Right lung (tissue), 5 donors: ENCODE data around the gene BUD13. TPM values are rescaled to one million over a fixed set of nuclear protein-coding genes. Genes with fewer than 3 reads are reported as not detected.
A peak's percentile ranks its signal among the peaks of the same experiment; 100 is the strongest.

Source experiments
- DNase-seq, 2 donors: peaks; one replicate each; pipeline ENCODE4 v3.0.0-alpha.2; 2013
- polyA plus RNA-seq, 5 donors: library from polyadenylated mRNA; unstranded; fragments of 120-200 nt; gene quantifications; one replicate each; pipeline versions ENCODE4 v1.2.1 to v1.2.3, GENCODE V29; 2013; ENCODE audit warnings: inconsistent platforms in 1 of 5, low replicate concordance in 1 of 5; ENCODE audit not compliant: insufficient read length in 5 of 5, insufficient read depth in 1 of 5

The BUD13 gene
- polyA plus RNA-seq, 5 donors = 32.2 to 40.9 (median 35.1) TPM

DNA sequence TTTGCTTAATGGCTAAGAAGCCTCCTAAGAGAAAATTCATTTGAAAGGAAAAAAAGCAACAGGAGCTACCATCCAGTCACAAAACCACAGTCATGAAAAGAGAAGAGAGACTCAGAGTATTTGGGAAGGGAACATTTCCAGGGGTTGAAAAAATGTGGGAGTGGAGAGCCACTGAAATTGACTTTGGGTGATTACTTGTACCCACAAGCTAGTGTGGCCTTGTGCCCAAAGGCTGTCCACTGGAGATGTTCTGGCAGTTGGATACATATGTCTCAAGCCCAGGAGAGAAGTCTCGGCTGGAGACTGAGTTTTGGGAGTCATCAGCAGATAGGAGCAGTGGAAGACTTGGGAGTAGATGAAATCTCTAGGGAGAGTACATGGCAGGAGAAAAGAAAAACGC, 22.1 kb upstream of the BUD13 start:
- no peak for DNase-seq

DNA sequence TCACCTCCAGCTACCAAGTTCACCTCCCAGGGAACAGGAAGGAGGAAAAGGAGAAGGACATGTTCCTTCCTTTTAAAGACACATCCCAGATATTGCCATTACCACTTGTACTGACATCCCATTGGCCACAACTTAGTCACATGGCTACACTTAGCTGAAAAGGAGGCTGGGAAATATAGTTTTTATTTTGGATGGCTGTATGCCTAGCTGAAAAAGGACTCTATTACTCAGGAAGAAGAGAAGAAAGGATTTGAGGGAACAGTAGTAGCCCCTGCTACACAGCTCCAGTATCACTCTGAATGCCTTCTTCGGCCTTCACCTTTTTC, 20.9 kb upstream of the BUD13 start:
- DNase-seq = no peak

DNA sequence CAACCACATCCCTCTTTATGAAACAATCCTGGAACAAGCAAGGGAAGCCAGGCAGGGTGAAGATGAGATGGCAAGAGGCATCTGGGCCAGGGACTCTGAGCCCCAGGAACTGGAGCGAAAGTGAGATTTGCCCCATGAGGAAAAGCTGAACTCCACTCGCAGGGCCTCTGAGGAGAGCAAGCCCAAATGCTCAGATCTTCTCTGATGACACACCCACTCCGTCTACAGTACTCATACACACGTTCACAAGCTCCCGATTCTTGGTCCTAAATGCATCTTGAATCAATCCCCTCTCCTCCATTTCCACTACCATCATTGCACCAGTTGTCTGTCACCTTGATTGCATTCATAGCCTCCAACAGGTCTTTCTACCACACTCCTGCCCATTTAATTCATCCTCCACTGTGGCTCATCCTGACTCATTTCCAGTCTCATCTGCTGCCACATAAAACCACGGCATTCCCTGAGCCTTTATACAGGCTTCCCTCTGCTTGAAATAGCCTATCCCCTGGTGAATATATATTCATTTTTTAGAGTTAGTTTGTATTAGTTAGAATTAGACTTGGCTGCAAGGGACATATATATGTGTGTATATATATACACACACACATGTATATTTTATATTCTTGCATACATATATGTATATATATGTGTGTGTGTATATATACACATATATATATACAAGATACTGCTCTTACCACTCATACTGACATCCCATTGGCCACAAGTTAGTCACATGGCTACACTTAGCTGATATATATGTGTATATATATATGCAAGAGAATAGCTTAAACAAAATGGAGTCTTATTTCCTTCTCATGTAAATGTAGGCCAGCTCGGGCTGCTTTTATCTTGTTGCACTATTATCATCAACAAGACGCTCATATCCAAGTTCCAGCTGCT, 20.3 kb upstream of the BUD13 start:
- no peak for DNase-seq

DNA sequence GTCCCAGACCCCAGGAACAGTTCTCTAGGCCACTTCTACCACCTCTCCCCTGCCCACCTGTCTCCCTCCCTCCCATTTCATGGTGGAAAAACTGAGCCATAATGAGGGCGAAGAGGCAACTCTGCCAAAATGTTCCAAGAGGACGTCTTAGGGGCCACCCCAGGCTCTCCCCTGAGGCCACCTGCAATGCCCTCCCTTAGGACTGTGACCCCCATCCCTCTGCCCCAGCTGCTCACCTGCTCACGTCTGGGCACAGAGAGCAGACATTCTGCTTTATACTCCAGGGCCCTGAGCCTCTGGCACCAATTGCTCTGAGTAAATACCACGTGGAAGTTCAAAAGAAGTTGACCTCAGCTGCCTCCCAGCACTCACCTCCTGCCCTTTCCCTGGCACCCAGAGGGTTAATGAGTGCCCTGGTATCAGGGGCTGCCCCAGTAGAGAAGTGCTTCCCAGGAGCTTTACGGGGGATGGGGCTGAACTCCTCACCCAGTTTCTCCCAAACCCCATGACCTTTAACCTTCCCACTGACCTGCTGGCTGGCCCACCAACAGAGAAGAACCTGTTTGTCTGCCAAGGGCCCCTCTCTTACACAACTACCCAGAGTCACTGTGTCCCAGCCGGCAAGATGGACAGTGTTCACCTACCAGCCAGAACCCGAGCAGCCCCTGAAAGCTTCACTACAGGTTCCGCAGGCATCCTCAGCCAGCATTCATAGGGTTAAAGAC, 19.5 kb upstream of the BUD13 start:
- DNase-seq = no peak

DNA sequence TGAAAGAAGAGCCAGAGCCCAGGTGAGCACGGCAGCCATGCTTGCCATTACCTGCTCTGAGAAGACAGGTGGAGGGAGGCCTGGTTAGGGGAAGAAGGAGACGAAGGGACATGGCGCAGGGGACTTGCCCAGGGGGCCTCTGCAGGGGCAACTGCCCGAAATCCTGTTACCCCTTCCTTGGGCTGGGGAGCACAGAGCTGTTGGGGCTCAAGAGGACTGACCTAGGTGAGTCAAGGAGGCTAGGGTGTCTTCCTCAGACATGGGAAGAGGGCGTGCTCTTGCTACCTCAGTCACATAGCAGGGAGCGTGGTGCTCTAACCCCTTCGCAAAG, 19.0 kb upstream of the BUD13 start, which contains the start of gene APOA5:
Gene APOA5 (minus strand): TSS at position 67 of the 331 bp plus-strand sequence. CDS start 19 bp downstream, at position 48.
- no peak for DNase-seq

DNA sequence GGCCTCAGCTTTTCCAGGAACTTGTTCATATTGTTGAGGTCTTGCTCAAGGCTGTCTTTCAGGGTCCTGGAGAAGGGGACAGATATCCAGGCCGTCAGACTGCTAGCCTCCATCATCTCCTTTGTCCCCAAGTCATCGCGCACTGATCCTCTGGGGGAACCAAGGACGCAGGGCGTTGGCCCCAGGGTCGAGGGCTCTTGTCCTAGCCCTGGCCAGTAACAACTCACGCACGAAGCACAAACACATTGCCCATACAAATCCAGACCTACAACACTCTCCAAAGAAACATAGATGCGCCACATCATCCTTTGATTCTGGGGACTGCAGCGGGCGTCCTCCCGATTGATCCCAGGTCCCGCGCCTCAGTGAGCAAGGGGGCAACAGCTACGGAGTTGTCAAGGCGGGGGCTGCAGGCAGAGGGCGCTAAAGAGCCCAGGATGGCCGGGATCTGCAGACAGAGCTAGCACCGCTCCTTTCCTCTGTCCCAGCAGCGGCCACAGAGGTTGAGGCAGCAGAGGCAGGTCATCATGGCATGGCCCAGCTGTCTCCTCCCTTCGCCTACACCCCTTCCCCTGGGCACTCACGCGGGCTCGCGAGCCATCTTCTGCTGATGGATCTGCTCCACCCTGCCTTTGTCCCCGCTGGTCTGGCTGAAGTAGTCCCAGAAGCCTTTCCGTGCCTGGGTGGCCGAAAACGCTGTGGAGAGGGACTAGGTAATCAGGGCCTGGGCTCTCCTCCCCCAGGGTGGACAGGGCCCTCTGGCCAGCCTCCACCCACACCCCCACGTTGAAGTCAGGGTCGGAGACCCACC, 18.4 kb upstream of the BUD13 start:
- DNase-seq = peak in 1 of 2 donors; percentile 73

DNA sequence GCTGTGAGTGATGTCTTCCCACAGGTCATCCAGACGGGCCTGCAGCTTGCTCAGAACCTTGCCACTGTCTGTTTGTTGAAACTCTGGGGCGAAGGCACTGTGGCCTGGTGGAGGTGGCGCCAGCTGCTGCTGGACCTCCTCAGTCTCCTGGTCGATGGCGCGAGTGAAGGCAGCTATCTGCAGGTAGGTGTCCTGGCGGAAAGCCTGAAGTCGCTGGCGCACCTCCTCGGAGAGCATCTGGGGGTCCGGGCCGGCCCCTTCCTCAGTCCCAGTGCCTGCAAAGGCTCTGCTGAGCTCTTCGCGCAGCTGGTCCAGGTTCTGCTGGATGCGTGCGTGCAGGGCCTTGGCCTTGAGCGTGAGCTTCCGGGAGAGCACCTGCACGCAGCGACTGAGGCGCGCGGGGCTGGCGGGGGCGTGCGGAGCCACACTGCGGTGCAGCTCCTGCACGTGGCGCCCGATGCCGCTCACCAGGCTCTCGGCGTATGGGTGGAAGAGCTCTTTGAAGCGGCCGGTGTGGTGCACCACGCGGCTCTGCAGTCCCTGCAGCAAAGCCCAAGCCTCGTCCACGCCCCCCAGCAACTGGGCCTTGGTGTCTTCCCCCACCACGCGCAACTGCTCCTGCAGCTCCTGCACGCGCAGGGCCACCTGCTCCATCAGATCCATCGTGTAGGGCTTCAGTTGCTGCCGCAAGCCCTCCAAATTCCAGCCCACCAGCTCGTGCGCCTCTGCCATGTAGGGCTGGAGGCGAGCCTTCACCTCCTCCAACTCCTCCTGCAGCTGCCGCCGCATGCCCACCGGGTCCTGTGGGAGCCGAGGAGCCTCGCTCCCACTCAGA, 17.6 kb upstream of the BUD13 start:
- no peak for DNase-seq

DNA sequence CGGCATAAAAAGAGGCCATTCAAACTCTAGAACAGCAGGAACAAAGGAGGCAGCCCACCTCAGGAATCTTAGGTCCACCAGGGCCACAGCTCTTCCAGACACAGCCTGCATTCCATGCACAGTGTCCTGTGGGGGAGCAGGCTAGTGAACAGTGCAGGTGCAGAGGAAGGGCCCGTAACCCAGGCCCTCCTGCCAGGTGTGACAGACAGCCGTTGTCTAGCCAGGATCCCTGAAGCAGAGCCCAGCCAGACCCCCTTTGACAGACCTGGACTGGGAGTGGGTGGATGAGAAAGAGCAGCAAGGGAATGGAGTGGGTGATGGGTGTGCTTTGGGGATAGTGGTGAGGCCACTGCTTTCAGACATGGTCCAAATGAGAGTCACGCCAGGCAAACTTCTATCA, 16.2 kb upstream of the BUD13 start:
- DNase-seq = no peak

DNA sequence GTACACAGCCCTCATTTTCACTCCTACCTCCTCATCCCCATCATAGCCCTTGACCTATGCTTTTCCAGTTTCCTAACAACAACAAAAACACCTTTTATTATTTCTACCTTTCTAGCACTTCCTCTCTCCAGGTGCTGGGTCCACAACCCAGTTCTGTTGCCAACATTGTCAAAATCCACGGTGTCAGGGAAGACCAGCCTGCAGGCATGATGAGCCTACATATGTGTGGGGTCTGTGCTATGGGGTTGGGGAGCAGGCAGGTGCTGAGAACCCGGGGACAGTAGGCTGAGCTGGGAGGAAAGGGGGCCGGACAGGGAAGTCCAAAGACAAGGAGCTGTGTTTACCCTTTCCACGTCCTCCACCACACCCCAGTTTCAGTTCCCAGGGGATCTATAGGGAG, 15.7 kb upstream of the BUD13 start:
- DNase-seq = no peak

DNA sequence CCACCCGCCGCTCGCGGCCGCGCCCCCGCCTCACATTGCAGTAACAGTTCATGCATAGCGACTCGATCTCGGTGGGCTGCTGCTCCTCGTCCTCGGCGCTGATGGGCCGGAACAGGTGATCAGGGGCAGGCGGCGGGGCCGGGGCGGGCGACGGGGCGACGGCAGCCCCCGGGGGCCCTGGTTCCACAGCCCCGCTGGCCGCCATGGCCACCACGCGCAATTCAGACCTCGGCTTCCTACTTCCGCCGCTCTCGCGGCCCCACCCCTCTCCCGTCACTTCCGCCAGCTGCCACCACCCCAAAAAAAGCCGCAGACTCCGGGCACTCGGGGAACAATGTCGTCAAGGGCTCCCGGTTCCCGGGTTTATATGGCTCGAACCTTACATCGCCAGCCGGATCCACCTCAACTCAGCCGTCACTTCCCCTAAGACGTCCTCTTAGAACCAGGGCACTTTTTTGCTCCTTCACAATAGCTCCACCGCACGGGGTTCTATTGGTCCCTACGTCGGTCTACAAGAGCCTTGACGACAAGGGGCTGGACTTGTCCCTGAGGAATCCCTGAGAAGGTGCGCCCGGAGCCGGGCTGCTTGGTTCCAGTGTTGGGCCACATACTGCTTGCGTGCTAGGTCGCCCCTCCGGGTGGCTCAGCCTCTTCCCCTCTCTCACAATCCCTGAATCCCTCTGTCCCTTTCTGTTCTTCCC, 15.1 kb upstream of the BUD13 start, which contains the start of gene ZPR1:
Gene ZPR1 (minus strand): TSS at position 238 of the 701 bp plus-strand sequence. CDS start 33 bp downstream, at position 205.
- peak; percentile 78 to 85 for DNase-seq

DNA sequence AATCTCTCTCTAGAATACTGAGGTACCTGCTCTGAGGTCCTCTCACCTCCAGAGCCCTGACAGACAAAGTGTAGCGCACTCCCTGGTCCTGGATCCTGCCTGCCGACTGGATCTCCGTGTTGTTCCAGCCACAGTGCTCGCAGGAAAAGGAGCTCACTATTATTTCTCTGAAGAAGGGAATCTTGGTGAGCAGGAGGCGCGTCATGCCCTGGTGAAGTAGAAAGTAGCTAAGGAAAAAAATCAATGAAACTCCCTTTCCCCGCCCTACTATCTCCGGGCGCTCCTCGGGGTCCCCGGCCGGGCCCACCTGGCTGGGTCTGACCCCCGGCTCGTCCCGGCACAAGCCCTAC, 14.6 kb upstream of the BUD13 start:
- DNase-seq = no peak

DNA sequence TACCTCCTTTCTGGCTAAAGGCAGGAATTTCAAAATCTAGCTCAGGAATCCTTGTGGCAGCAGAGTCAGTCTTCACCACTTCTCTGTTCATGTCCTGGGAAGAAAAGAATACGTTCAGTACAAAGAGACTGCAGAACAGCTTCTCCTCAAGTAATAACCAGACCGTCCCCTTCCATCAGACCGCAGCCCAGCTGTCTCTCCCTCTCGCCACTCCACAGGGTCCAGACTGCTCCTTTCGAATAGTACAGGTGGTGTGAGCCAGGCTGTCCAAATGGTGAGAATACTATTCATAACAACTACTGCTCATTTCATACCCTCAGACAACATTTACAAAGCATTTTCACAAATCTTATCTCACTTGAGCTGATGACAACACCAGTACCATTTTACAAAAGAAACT, 14.2 kb upstream of the BUD13 start:
- no peak for DNase-seq

DNA sequence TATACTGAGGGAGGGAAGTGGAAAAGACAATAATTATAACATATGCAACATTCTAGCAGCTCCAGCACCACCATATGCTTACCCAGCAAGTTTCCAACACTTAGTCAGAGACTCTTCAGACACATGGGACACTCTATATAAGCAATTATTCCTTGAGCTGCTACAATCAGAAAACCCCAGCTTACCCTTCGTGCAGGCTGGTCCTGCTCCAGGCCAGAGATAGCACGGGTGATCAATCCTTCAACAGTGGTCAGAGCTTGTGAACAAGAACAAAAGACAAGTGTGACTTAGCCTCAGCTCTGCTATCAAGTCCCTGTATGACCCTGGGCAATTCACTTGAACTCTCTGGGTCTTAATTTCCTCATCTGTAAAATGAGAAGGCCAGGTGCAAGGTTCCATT, 13.5 kb upstream of the BUD13 start:
- DNase-seq = no peak

DNA sequence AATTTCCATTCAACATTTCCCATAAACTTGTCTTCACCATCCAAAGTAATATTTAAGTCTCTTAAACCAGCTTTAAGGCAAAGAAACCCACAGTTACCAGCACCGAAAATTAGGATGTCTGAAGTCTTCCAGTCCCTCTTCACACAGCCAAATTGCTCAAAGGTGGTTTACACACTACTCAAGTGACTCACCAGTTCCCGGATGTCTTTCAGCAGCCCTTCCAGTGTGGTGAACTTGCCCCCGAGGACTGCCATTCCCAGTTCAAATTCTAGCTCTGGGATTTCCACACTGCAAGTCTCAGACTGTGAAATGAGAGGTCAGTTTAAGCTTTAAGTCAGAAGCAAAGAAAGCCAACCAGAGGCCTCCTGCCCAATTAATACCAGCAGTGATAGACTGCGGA, 9.9 kb upstream of the BUD13 start:
- no peak for DNase-seq

DNA sequence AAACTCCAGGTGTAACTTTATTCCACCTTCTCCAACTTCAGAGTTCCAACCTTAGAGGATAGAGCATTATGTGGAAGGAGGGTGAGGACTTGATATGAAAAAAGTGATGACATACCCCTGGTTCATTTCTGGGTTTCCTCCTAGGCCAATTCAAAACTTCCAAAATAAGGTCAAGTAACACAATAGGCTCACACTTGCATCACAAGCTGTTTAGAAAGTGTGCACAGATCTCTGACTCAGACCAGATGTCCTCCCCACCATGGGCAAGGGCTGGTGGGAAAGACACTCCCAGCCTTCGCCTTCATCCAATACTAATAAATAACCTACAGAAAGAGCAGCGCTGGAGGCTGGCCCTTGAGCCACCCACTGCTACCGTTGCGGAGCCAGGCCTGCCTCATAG, 5.8 kb upstream of the BUD13 start:
- no peak for DNase-seq

DNA sequence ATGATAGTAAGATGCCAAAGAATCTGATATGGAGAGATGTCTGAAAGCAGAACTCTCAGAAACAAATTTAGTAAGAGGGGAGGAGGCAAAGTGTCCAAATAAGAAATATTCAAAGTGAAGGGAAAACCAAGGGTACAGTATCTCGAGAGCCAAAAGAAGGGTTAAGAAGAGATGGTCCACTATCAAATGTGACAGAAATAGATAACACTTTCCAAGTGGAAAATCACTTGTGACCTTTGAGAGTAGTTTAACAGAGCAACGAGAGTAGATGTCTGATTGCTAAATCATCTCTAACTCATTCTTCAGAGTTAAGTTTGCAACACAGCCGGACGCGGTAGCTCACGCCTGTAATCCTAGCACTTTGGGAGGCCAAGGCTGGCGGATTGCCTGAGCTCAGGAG, 4.3 kb upstream of the BUD13 start:
- no peak for DNase-seq

DNA sequence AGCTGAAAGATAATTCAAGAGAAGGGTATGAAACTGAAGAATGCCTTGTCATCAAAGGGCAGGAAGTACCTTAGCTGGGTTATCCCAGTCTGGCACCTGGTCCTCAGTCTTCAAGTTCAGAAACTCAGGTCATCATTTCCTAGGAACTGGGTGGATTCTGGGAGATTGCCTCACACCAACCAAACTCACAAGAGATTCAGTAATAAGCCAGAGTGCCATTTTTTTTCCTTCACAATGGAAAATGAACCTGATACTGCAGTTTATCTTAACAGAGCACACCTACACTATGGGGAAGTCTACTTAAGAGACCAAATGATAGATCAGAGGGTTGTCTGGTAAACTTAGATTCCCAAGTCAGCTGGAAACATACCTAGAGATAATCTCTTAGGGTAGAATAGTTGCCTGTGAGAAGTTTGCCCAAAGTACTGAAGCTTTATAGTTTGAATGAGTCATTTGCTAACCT, 3.8 kb upstream of the BUD13 start:
- no peak for DNase-seq

DNA sequence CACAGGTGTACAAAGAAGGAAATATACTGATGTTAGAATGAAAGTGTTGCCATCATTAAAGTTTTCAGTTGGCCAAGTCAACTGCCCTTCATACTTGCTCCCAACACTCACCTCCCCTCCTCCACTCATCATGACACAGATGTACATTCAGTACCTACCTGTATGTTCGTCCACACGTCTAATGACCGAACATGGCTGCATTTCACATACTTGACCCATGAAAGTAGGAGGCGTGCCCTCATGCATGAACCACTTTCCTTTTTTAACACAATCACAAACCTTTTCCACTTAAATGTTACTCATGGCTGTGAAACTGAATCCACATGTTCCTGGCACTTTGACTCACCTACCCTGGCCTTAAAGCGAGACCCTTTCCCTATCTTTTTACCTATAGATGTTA, 3.2 kb upstream of the BUD13 start:
- no peak for DNase-seq

DNA sequence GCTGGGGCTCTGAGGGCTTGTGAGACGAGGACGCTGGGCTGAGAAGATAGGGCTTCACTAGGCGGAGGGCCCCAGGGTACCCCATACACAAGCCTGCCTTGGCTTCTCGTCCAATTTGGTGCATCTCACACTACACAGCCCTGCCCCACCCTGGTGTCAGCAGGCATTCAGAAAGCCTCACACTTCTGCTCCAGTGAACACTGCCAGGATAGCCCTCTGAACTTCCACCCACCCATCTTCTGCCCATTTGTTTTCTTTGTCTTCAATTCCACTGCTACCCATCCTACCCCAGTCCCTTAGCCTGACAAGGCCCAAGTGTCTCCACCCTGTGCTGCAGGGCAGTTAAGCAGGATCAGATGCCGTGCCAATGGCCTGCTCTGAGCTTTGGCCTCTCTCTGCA, 1.9 kb upstream of the BUD13 start:
- no peak for DNase-seq

DNA sequence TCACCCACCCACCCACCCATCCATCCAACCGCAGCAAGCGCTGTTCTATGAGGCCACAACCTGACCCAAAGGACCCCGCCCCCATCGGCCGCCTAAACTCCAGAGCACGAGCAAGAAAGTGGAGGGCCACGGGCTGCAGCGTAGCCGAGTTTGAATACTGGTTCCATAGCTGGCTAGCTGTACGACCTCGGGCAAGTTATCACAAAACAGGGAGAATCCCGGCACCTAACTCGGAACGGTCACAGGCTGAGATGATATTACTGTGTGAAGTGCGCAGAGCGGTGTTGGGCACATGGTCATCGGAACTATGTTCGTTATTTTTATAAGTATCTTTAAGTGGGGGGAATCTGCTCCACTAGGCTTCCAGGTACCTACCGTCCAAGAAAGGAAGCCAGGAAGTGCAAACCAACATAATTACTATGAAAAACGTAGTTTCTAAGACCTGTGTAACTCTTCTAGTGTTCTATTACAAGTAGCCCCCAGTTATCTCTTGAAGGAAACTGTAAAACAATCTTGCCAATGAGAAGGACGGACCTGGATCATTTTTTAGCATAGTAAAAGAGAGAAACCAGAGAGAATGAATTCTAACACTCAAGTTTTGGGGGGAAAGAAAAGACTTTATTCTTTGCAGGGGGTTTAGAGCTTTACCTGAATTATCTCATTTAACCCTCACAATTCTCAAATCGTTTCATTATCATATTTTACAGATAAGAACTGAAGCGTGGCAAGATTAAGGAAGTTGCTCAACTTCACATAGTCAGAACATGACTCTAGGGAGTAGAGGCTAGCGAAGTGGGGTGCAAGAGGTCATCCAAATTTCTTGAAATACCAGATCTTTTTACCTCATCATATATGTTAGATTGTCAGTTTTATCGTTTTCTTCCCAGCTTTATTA, 663 bp upstream of the BUD13 start:
- DNase-seq = no peak
